Mesodermal cell (in vitro differentiated cells): ENCODE results near the gene STOX1.
"Not testable (repeated sequence)": the region's sequence is repeated elsewhere in the genome, so short reads cannot be mapped to it uniquely, and the experiment has no call there.

Source experiments
- H3K27ac ChIP-seq: 2 replicates; pipeline ENCODE4 v1.7.0; 2013; ENCODE audit warnings: mild to moderate bottlenecking, low read depth, low read length, moderate library complexity; ENCODE audit not compliant: severe bottlenecking
- H3K36me3 ChIP-seq: 2 replicates; pipeline ENCODE4 v1.7.1; 2013; ENCODE audit warnings: mild to moderate bottlenecking, low read length, moderate library complexity; ENCODE audit not compliant: control insufficient read depth, insufficient read depth
- H3K4me1 ChIP-seq: one replicate; pipeline ENCODE4 v1.7.1; 2013; ENCODE audit warnings: mild to moderate bottlenecking, low read length; ENCODE audit not compliant: insufficient read depth, control insufficient read depth, poor library complexity, severe bottlenecking
- H3K4me3 ChIP-seq: 2 replicates; pipeline ENCODE4 v1.7.0; 2013; ENCODE audit warnings: low read length, control low read depth, mild to moderate bottlenecking; ENCODE audit not compliant: insufficient read depth, poor library complexity, severe bottlenecking; ENCODE audit errors: extremely low read depth
- H3K9me3 ChIP-seq: 2 replicates; pipeline ENCODE4 v1.7.1; 2013; ENCODE audit warnings: mild to moderate bottlenecking, low read length, moderate library complexity; ENCODE audit not compliant: control insufficient read depth
- WGBS, 2 experiments: methylation state at CpG; one replicate each; pipeline ENCODE4 v1.1.5; 2013; ENCODE audit warnings: missing lambda C conversion rate in 2 of 2; ENCODE audit not compliant: insufficient coverage in 2 of 2; 5-methylcytosine and 5-hydroxymethylcytosine counted together

STOX1 gene

DNA sequence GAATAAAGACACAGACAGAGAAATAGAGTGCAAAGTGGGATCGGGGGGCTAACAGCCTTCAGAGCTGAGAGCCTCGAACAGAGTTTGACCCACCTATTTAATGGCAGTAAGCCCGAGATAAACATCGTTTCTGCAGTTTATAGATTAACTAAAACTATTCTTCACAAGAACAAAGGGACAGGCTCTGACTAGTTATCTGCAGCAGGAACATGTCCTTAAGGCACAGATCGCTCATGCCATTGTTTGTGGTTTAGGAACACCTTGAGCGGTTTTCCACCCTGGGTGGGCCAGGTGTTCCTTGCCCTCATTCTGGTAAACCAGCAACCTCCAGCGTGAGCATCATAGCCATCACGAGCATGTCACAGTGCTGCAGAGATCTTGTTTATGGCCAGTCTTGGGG, 40.8 kb downstream of the STOX1 start:
- H3K27ac ChIP-seq, H3K4me3 ChIP-seq, H3K36me3 ChIP-seq: not testable (repeated sequence)
- Histone ChIP-seq H3K4me1 (peaks cover 16% of the 10 kb centered on the region), H3K9me3 (peaks cover 13% of the 10 kb centered on the region)
- 89 to 97% methylated on average over 6 of the region's 8 CpGs for WGBS, 2 experiments

DNA sequence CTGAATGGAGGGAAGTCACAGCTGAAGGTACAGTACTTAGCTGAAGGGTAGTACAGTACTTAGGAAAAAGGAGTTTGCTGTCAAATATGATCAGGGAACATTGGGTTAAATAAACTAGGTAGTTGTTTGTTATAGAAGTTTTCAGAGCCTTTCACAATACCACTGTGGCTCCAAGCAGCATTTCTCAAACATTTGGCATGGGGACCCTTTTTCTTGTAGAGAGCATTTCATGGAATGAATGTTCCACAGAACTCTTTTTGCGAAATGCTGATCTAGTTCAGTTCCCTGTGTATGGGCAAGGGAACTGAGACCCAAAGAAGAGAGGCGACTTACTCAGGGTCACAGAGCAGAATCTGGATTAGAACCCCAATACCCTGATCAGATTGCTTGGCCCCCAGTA, 42.3 kb downstream of the STOX1 start:
- no peak overlapping the region for H3K4me3 ChIP-seq
- 44 to 60% methylated on average over 1 to 2 of the region's 2 CpGs for WGBS, 2 experiments

DNA sequence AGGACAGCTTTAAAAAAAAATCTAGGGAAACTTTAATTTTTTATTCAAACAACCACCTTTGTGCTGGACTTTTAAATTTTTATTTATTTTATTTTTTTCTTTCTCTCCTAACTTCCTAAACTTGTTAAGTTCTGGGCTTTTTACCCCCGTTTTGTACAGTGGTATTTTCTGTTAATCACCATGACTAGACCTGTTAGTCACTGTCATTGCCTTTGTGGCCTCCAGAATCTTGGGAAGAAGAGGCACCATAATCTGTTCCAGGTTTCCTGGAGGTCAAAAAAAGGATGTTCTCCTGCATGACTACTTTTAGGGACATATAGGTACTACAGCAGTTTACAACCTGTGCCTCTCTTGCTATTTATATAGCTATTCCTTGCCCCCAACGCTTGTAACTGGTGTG, 42.7 kb downstream of the STOX1 start:
- Histone ChIP-seq H3K9me3 (peaks cover 13% of the 10 kb centered on the region), H3K36me3 (no peaks in the 10 kb centered on the region), H3K4me1 (peaks cover 16% of the 10 kb centered on the region), H3K27ac (no peak overlapping the region), H3K4me3 (no peak overlapping the region)
- WGBS, 2 experiments = 44% methylated on average over 1 of the region's 2 CpGs; no CpG with 5 or more reads in 1 of the 2 experiments

More for the DNA sequence above, 42.3 kb downstream of the STOX1 start:
- H3K27ac ChIP-seq = no peak overlapping the region
- H3K36me3 ChIP-seq = no peaks in the 10 kb centered on the region
- peaks cover 16% of the 10 kb centered on the region for H3K4me1 ChIP-seq
- peaks cover 13% of the 10 kb centered on the region for H3K9me3 ChIP-seq

DNA sequence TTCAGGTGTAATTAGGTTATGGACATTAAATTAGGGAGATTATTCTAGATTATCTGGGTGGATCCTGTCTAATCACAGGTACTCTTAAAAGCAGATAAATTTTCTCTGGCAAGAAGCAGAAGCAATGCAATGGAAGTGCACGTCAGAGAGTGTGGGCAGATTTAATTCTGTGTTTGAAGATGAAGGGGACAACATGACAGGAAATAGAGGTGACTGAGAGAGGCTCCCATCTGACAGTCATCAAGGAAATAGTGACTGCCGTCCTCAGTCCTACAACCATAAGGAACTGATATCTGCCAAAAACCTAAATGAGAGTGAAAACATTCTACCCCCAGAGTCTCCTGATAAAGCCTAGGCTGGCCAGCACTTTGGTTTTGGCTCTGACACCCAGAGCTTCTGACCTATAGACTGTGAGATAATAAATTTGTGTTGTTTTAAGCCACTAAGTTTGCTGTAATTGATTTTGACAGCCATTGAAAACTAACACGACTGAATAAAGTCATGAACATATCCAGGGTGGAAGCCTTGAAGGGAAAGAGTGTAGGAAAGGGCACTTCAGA, 43.3 kb downstream of the STOX1 start:
- Histone ChIP-seq H3K27ac (peak overlapping the region; percentile 90), H3K36me3 (no peaks in the 10 kb centered on the region), H3K9me3 (peaks cover 13% of the 10 kb centered on the region), H3K4me1 (peaks cover 16% of the 10 kb centered on the region), H3K4me3 (no peak overlapping the region)
- 55 to 73% methylated on average over 2 of the region's 3 CpGs for WGBS, 2 experiments

DNA sequence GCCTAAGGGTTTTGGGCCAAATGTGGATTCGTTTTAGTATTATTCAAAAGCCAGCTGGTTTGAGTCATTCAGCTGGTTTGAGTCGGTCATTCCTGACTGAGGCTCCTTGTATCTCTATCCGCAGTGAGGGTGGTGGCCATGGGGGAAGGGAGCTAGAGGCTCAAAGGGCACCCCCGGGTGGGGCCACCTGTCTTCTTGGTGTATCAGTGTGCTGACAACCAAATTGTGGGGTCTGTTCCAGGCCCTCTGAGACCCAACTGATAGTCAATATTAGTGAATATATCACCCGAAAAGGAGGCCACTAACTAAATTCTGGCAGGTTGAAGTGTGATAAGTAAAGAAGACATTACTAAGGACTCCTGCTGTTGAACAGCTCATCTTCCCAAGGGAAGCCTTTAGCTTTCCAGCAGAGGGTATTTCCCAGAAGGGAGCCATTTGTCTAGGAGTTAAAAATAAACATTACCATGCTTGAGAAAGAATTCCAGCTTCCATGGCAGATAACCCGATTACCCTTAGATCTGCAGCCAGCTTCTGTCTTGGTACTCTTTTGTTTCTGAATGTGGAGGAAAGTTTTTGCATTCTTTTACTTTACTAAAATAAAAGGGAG, 43.9 kb downstream of the STOX1 start:
- H3K4me3 ChIP-seq = no peak overlapping the region
- no peaks in the 10 kb centered on the region for H3K36me3 ChIP-seq
- peak overlapping the region; percentile 90 for H3K27ac ChIP-seq
- 25 to 40% methylated on average over 2 to 4 of the region's 6 CpGs for WGBS, 2 experiments
- peaks cover 13% of the 10 kb centered on the region for H3K9me3 ChIP-seq
- peaks cover 16% of the 10 kb centered on the region for H3K4me1 ChIP-seq

DNA sequence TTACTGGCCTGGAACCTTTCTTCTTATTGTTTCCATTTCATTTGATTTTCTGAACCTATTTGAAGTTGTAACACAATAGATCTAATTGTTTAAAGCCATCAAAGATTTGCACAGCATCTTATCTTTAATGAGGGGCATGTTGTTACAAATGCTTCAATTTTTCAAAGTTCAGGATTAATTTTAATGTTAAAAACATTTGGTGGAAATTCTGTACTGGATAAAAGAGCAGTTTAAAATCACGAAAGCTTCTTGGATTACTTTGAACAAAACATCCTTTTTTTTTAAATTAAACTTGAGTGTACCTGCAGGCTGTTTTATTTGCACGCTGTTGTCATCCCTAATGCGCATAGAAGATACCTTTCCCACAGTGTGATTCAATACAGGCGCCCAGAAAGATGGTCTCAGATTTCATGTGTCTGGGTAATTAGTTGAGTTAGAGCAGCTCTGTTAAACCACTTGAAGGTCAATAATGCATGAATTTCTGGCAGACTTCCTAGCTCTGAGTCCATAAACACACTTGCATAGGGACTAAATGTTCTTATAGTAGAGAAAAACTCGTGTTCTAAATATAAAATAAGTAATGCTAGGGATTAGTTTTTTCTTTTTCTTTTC, 44.5 kb downstream of the STOX1 start:
- H3K27ac ChIP-seq = peak overlapping the region; percentile 90
- 34 to 60% methylated on average over 2 to 3 of the region's 5 CpGs for WGBS, 2 experiments

DNA sequence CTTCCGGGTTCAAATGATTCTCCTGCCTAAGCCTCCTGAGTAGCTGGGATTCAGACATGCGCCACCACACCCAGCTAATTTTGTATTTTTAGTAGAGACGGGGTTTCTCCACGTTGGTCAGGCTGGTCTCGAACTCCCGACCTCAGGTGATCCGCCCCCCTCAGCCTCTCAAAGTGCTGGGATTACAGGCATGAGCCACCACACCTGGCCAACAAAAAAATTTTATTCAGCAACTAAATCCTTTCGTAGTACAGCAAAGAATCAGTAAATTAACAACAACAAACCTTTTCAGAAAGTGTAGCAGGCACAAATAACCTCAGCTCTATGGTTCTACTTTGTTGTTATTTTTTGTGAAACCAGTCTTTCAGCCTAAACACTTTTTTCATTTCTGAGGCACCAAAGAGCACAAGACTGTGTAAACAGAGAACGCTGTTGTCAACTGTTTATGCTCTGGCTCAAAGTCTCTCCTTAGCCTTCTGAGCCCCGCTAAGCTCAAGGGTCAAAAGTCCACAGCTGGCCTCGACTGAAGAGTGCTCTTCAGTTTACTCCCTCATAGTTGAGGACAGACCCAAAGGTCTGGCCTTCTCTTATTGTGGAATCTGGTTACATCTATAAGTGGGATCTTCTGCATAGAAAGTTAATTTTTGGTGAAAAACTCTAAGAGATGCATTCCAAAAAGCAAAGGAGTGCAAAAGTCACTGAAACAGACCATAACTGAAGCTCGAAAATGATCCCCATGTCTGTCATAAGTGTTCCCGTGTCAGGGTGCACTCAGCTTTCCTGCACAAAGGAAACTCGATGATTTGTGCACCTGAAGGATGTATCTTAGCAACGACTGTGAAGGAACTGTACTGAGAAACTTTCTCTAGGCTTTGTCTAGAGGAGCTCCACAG, 49.2 kb downstream of the STOX1 start:
- H3K4me3 ChIP-seq = no peak overlapping the region
- peak overlapping the region; percentile 43 for H3K27ac ChIP-seq
- peaks cover 11% of the 10 kb centered on the region for H3K4me1 ChIP-seq
- no peaks in the 10 kb centered on the region for H3K36me3 ChIP-seq
- WGBS, 2 experiments = 80 to 84% methylated on average over 10 to 13 of the region's 15 CpGs
- no peaks in the 10 kb centered on the region for H3K9me3 ChIP-seq

More for the DNA sequence above, 44.5 kb downstream of the STOX1 start:
- H3K9me3 ChIP-seq = peaks cover 13% of the 10 kb centered on the region
- peaks cover 16% of the 10 kb centered on the region for H3K4me1 ChIP-seq
- no peaks in the 10 kb centered on the region for H3K36me3 ChIP-seq
- no peak overlapping the region for H3K4me3 ChIP-seq

DNA sequence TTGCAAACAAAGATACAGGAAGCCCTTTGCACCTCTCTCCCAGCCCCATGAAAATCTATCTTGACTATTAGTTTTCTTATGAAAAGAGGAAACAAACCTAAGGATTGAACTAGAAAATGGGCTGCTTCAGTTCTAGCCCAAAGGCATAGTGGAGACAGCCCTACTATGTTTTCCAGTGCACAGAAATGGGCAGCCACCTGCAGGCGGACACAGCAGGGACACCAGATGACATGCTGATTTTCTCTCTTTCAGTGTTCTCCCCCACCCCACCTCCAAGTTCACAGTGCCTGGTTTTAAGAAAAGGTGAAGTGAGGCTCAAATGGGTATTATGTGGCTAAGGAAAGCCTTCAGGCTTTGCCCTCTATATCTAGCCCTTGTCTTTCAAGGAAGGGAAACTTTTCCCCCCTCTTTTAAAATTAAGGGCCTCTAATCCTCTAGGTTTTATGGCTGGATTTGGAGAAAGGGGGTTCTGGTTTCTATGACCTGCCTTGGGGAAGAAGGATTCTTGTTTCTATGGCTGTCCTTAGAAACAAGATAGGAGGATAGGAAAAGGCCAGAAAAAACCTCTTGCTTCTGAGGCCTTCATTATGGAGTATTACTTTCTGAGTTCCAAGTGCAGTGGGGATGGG, 50.3 kb downstream of the STOX1 start:
- H3K4me1 ChIP-seq = peaks cover 6% of the 10 kb centered on the region
- peak overlapping the region; percentile 41 for H3K27ac ChIP-seq
- WGBS, 2 experiments = 80% methylated on average over 1 of the region's 1 CpG; no CpG with 5 or more reads in 1 of the 2 experiments
- no peaks in the 10 kb centered on the region for H3K36me3 ChIP-seq
- no peaks in the 10 kb centered on the region for H3K9me3 ChIP-seq
- H3K4me3 ChIP-seq = no peak overlapping the region

DNA sequence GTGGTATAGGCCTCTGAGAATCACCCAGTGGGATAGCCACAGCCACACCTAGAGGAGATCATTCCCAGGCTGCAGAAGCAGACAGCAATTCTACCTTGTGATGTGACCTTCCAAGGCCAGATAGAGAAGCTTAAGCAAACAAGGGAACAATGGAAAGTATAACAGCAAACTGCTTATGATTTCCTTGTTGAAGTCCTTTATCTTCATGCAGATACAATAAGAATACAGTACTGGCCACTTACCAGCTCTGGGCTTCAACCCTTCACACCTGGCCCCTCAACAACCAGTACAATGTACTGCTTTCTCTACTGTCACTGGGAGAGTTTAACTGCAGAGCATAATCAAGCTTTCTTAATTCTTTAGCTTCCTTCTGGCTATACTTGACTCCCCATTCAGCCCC, 51.2 kb downstream of the STOX1 start:
- H3K4me3 ChIP-seq = no peak overlapping the region
- no peak overlapping the region for H3K27ac ChIP-seq
- peaks cover 6% of the 10 kb centered on the region for H3K4me1 ChIP-seq
- H3K36me3 ChIP-seq = no peaks in the 10 kb centered on the region
- H3K9me3 ChIP-seq = no peaks in the 10 kb centered on the region

DNA sequence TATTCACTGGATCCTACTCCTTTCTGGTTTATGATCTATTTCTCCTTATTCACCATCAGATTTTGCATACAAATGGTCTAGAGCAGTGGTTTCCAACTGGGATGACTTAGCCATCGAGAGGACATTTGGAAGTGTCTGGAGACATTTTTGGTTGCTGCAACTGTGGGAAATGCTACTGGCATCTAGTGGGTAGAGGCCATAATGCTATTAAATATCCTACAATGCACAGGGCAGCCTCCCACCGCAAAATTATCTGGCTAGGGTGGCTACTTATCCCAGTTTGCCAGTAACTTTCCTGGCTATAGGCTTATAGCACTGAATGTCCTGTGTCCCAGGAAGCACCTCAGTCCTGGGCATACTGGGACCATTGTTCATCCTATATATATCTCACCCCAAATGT, 52.3 kb downstream of the STOX1 start:
- H3K4me3 ChIP-seq = no peak overlapping the region
- WGBS, 2 experiments = 85 to 90% methylated on average over 1 to 2 of the region's 2 CpGs
- H3K27ac ChIP-seq = no peak overlapping the region
- peaks cover 6% of the 10 kb centered on the region for H3K4me1 ChIP-seq
- no peaks in the 10 kb centered on the region for H3K36me3 ChIP-seq
- H3K9me3 ChIP-seq = no peaks in the 10 kb centered on the region
